Measurements from ENCODE around the gene MEGF11. TPM values are rescaled to one million over a fixed set of nuclear protein-coding genes. Genes with fewer than 3 reads are reported as not detected.
A peak's percentile ranks its signal among the peaks of the same experiment; 100 is the strongest.

Gene MEGF11
- total and polyA plus RNA-seq, 4 donors = 0.16 to 1.5 (median 0.50) TPM

GRCh38 chr15:66290518-66290917 lies 37.0 kb upstream of the MEGF11 start:
- ATAC-seq (ENCODE audit: insufficient read depth, low FRiP score) = no peak
- Histone ChIP-seq H3K4me1 (ENCODE audit: control insufficient read depth in 5 of 5, insufficient read depth in 5 of 5, low read length in 5 of 5) (peaks cover 2 to 56% (median 18%) of the 10 kb centered on the region in 5 donors), H3K4me3 (no peak overlapping the region), H3K27me3 (ENCODE audit: control insufficient read depth in 3 of 3, insufficient read depth in 3 of 3, low read length in 2 of 3) (no peaks in the 10 kb centered on the region), H3K27ac (ENCODE audit: low read depth in 1 of 2, low read length in 1 of 2) (no peak overlapping the region), H3K9ac (ENCODE audit: insufficient read depth in 1 of 2, low read length in 2 of 2) (no peak overlapping the region), H3K36me3 (ENCODE audit: control insufficient read depth in 4 of 4, insufficient read depth in 4 of 4, low read length in 4 of 4) (no peaks in the 10 kb centered on the region), H3K9me3 (ENCODE audit: control insufficient read depth in 4 of 4, insufficient read depth in 3 of 4, low read length in 3 of 4) (no peaks in the 10 kb centered on the region)
- DNase-seq = no peak
- TF ChIP-seq, protein P1, sequence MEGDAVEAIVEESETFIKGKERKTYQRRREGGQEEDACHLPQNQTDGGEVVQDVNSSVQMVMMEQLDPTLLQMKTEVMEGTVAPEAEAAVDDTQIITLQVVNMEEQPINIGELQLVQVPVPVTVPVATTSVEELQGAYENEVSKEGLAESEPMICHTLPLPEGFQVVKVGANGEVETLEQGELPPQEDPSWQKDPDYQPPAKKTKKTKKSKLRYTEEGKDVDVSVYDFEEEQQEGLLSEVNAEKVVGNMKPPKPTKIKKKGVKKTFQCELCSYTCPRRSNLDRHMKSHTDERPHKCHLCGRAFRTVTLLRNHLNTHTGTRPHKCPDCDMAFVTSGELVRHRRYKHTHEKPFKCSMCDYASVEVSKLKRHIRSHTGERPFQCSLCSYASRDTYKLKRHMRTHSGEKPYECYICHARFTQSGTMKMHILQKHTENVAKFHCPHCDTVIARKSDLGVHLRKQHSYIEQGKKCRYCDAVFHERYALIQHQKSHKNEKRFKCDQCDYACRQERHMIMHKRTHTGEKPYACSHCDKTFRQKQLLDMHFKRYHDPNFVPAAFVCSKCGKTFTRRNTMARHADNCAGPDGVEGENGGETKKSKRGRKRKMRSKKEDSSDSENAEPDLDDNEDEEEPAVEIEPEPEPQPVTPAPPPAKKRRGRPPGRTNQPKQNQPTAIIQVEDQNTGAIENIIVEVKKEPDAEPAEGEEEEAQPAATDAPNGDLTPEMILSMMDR (IDR thresholded peaks at IDR 0.05; ENCODE audit: control extremely low read depth, extremely low read depth) = no peak

- H3K9ac ChIP-seq (ENCODE audit: insufficient read depth in 1 of 2, low read length in 2 of 2) = no peak overlapping the region
- peaks cover 2 to 54% (median 17%) of the 10 kb centered on the region in 5 donors for H3K4me1 ChIP-seq (ENCODE audit: control insufficient read depth in 5 of 5, insufficient read depth in 5 of 5, low read length in 5 of 5)
- no peak overlapping the region for H3K4me3 ChIP-seq
- no peaks in the 10 kb centered on the region for H3K36me3 ChIP-seq (ENCODE audit: control insufficient read depth in 4 of 4, insufficient read depth in 4 of 4, low read length in 4 of 4)
- ATAC-seq (ENCODE audit: insufficient read depth, low FRiP score) = no peak
- no peaks in the 10 kb centered on the region for H3K9me3 ChIP-seq (ENCODE audit: control insufficient read depth in 4 of 4, insufficient read depth in 3 of 4, low read length in 3 of 4)
- 96 to 99% methylated on average over 3 of the region's 3 CpGs for WGBS, 2 donors
- TF ChIP-seq, protein P1 (IDR thresholded peaks at IDR 0.05; ENCODE audit: control extremely low read depth, extremely low read depth) = no peak
- H3K27me3 ChIP-seq (ENCODE audit: control insufficient read depth in 3 of 3, insufficient read depth in 3 of 3, low read length in 2 of 3) = no peaks in the 10 kb centered on the region
- H3K27ac ChIP-seq (ENCODE audit: low read depth in 1 of 2, low read length in 1 of 2) = no peak overlapping the region
- no peak for DNase-seq
Observed at GRCh38 chr15:66290007-66290406, 36.5 kb upstream of the MEGF11 start.

- DNase-seq (peak; percentile 84 to 90 (median 87)), ATAC-seq (ENCODE audit: insufficient read depth, low FRiP score) (no peak)
- no peaks in the 10 kb centered on the region for H3K9me3 ChIP-seq (ENCODE audit: control insufficient read depth in 4 of 4, insufficient read depth in 3 of 4, low read length in 3 of 4)
- 65 to 79% methylated on average over 6 of the region's 6 CpGs for WGBS, 2 donors
- H3K27ac ChIP-seq (ENCODE audit: low read depth in 1 of 2, low read length in 1 of 2) = no peak overlapping the region
- peaks cover 2 to 43% (median 15%) of the 10 kb centered on the region in 5 donors for H3K4me1 ChIP-seq (ENCODE audit: control insufficient read depth in 5 of 5, insufficient read depth in 5 of 5, low read length in 5 of 5)
- H3K4me3 ChIP-seq = no peak overlapping the region
- no peaks in the 10 kb centered on the region for H3K36me3 ChIP-seq (ENCODE audit: control insufficient read depth in 4 of 4, insufficient read depth in 4 of 4, low read length in 4 of 4)
- no peaks in the 10 kb centered on the region for H3K27me3 ChIP-seq (ENCODE audit: control insufficient read depth in 3 of 3, insufficient read depth in 3 of 3, low read length in 2 of 3)
- H3K9ac ChIP-seq (ENCODE audit: insufficient read depth in 1 of 2, low read length in 2 of 2) = peak overlapping the region in 1 of 2 donors; percentile 17
- TF ChIP-seq, protein P1 (IDR thresholded peaks at IDR 0.05; ENCODE audit: control extremely low read depth, extremely low read depth) = no peak
Observed at GRCh38 chr15:66288551-66289185, 35.1 kb upstream of the MEGF11 start.

DNA sequence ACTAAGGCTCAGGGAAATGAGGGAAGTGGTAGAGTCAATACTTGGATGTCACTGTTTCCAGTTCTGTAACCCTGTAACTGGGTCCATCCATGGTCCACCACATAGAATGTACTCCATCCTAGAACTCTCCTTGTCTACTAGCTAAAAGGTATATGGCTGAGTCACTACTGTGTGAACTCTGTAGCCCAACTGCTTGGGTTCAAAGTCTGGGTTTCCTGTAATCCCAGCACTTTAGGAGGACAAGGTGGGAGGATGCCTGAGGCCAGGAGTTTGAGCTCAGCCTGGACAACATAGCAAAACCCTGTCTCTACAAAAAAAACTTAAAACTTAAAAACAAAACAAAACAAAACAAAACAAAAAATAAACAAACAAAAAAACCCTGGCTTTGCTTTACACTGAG lies 34.5 kb upstream of the MEGF11 start:
- Histone ChIP-seq H3K4me3 (no peak overlapping the region), H3K27me3 (ENCODE audit: control insufficient read depth in 3 of 3, insufficient read depth in 3 of 3, low read length in 2 of 3) (no peaks in the 10 kb centered on the region), H3K9me3 (ENCODE audit: control insufficient read depth in 4 of 4, insufficient read depth in 3 of 4, low read length in 3 of 4) (no peaks in the 10 kb centered on the region), H3K36me3 (ENCODE audit: control insufficient read depth in 4 of 4, insufficient read depth in 4 of 4, low read length in 4 of 4) (no peaks in the 10 kb centered on the region), H3K9ac (ENCODE audit: insufficient read depth in 1 of 2, low read length in 2 of 2) (no peak overlapping the region), H3K27ac (ENCODE audit: low read depth in 1 of 2, low read length in 1 of 2) (peak overlapping the region in 1 of 2 donors; percentile 22), H3K4me1 (ENCODE audit: control insufficient read depth in 5 of 5, insufficient read depth in 5 of 5, low read length in 5 of 5) (peaks cover 2 to 42% (median 15%) of the 10 kb centered on the region in 5 donors)
- DNase-seq (no peak), ATAC-seq (ENCODE audit: insufficient read depth, low FRiP score) (no peak)
- TF ChIP-seq, protein P1 (IDR thresholded peaks at IDR 0.05; ENCODE audit: control extremely low read depth, extremely low read depth) = no peak
